ENCODE data around the gene LRRK2. TPM values are rescaled to one million over a fixed set of nuclear protein-coding genes. Genes with fewer than 3 reads are reported as not detected.

The LRRK2 gene
- total RNA-seq (2022; extraction: Qiagen RNA extraction): 1.1 to 1.9 TPM (median 1.3 TPM) in 5 replicates

DNA sequence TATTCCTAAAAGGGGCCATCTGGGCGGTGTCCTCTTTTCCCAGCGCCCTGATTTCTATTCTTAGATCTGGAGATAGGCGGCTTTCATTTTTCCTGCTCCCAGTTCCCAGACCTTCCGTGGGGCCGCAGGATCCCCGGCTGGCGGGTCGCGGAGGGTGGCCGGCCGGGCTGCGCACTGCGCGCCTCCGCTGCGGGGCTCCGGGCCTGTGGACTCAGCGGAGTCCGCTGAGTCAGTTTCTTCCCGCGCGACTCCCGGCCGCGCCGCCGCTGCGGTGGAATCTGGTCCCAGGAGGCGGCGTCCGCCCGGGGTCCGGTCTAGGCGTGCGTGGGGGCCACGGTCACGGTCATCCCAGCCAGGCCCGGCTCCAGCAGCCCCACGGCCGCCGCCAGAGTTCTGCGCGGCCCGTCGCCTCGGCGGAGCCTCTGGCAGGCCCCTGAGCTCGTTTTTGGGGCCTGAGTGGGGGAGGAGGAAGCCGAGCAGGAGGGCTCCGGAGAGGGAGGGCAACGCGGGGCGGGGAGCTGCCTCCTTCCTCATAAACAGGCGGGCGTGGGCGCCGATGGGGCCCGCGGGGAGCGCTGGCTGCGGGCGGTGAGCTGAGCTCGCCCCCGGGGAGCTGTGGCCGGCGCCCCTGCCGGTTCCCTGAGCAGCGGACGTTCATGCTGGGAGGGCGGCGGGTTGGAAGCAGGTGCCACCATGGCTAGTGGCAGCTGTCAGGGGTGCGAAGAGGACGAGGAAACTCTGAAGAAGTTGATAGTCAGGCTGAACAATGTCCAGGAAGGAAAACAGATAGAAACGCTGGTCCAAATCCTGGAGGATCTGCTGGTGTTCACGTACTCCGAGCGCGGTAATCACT, at the start of gene LRRK2:
Gene LRRK2 (plus strand): TSS at position 559 of the 853 bp plus-strand sequence. CDS start 135 bp downstream, at position 694.

Other genes starting within 250 kb of the LRRK2 start
- 2.4 to 3.1 TPM (median 2.9 TPM) in 5 replicates for gene SLC2A13, start 118.9 kb upstream of the LRRK2 start, total RNA-seq (2022; extraction: Qiagen RNA extraction)

All from A549 treated with dexamethasone at 1 μM for 4 hours (cell line).